GM12891 (cell line): ENCODE measurements around the gene ADAMTSL1.

Experiments used
- PAX5 ChIP-seq: IDR thresholded peaks from 2 replicates; pipeline ENCODE4 v1.6.1; 2011; ENCODE audit warnings: low read length, moderate library complexity, mild to moderate bottlenecking; ENCODE audit not compliant: insufficient read depth, severe bottlenecking
- POLR2A ChIP-seq: IDR thresholded peaks from 2 replicates; pipeline ENCODE4 v1.6.1; 2011; ENCODE audit warnings: low read depth, low read length, control low read depth
- POLR2AphosphoS5 ChIP-seq: IDR thresholded peaks from 2 replicates; pipeline ENCODE4 v1.6.1; 2011; ENCODE audit warnings: low read depth, low read length, control low read depth

GRCh38 chr9:18926513-18926912 is 452.6 kb downstream of the ADAMTSL1 start:
- no peak for TF ChIP-seq POLR2AphosphoS5
- no peak for TF ChIP-seq POLR2A
- no peak for TF ChIP-seq PAX5
